Activated CD8-positive, alpha-beta memory T cell treated with anti-CD3 and anti-CD28 coated beads, Interleukin-2, amount 10 ng/mL, durations not matched to agents 7 days and 5 days (primary cell): ENCODE data around the gene CD160. TPM values are rescaled to one million over a fixed set of nuclear protein-coding genes. Genes with fewer than 3 reads are reported as not detected.
"Not testable (repeated sequence)": the region's sequence is repeated elsewhere in the genome, so short reads cannot be mapped to it uniquely, and the experiment has no call there.

Experiments used
- ATAC-seq: fragments of 150-1000 bp; cut with Tn5 transposase; one replicate; pipeline ENCODE4 v1.10.0; 2021; ENCODE audit warnings: moderate library complexity
- CTCF ChIA-PET: fragments of 350-600 bp; sonication (Branson Sonifier 250); formaldehyde crosslinking; loops from one replicate; lab custom pipeline; 2021; ENCODE audit warnings: antibody characterized with exemption; lab: Charles Lee
- DNase-seq: peaks from one replicate; pipeline ENCODE4 v3.0.0-alpha.2; 2020
- H3K27ac Mint-ChIP-seq: one replicate; pipeline ENCODE4 v1.8.0; 2021; ENCODE audit warnings: mild to moderate bottlenecking, mixed read lengths
- H3K27me3 Mint-ChIP-seq: one replicate; pipeline ENCODE4 v1.8.0; 2021; ENCODE audit warnings: mixed read lengths
- H3K36me3 Mint-ChIP-seq: one replicate; pipeline ENCODE4 v1.8.0; 2021; ENCODE audit warnings: mild to moderate bottlenecking, mixed read lengths
- H3K4me1 Mint-ChIP-seq: one replicate; pipeline ENCODE4 v1.8.0; 2021; ENCODE audit warnings: mixed read lengths
- H3K4me3 Mint-ChIP-seq: one replicate; pipeline ENCODE4 v1.8.0; 2021; ENCODE audit warnings: mild to moderate bottlenecking, moderate library complexity, mixed read lengths
- H3K9me3 Mint-ChIP-seq: one replicate; pipeline ENCODE4 v1.8.0; 2022; ENCODE audit warnings: low read depth, mixed read lengths
- total RNA-seq, 2 experiments: library from RNA; stranded (reverse); gene quantifications; one replicate each; pipeline ENCODE4 v1.2.3, GENCODE V29; 2021

The CD160 gene
- total RNA-seq, 2 experiments from 2014 or later = 3.9 to 5.4 TPM

GRCh38 chr1:145717833-145718232 lies 1.5 kb upstream of the CD160 start:
- Mint-ChIP-seq H3K27ac (peak overlapping the region; percentile 47), H3K4me3 (no peak overlapping the region), H3K9me3 (no peaks in the 10 kb centered on the region), H3K4me1 (peaks cover 57% of the 10 kb centered on the region), H3K27me3 (peaks cover 10% of the 10 kb centered on the region), H3K36me3 (no peaks in the 10 kb centered on the region)
- CTCF ChIA-PET = interaction anchor here (1.4 to 1.5 kb wide), 2 partner anchors 15 to 29 kb away, joined by 5 read pairs; no protein-coding TSS in a partner anchor
- ATAC-seq (no peak), DNase-seq (no peak)

GRCh38 chr1:145718465-145718864 lies 834 bp upstream of the CD160 start:
- CTCF ChIA-PET = interaction anchor here (0.7 to 1.5 kb wide), 2 partner anchors 30 to 289 kb away, joined by 3 to 5 read pairs; no protein-coding TSS in a partner anchor
- not testable (repeated sequence) for H3K36me3 Mint-ChIP-seq, H3K9me3 Mint-ChIP-seq, DNase-seq, ATAC-seq, H3K27ac Mint-ChIP-seq, H3K4me3 Mint-ChIP-seq
- Mint-ChIP-seq H3K27me3 (peaks cover 11% of the 10 kb centered on the region), H3K4me1 (peaks cover 57% of the 10 kb centered on the region)

- Mint-ChIP-seq H3K9me3 (no peaks in the 10 kb centered on the region), H3K4me1 (peaks cover 55% of the 10 kb centered on the region), H3K4me3 (peak overlapping the region; percentile 70), H3K27ac (peak overlapping the region; percentile 81), H3K36me3 (no peaks in the 10 kb centered on the region), H3K27me3 (peaks cover 11% of the 10 kb centered on the region)
- peak; percentile 3 for ATAC-seq
- CTCF ChIA-PET = interaction anchor here (0.6 to 2.9 kb wide), 15 partner anchors 9 to 127 kb away, joined by 3 to 15 read pairs (median 4); no protein-coding TSS in a partner anchor
- no peak for DNase-seq
Observed at GRCh38 chr1:145720556-145720877, 1.2 kb downstream of the CD160 start.

- H3K27ac Mint-ChIP-seq = peak overlapping the region; percentile 81
Observed at GRCh38 chr1:145720878-145721671, 1.8 kb downstream of the CD160 start.

GRCh38 chr1:145726193-145726592 lies 6.9 kb downstream of the CD160 start:
- peaks cover 14% of the 10 kb centered on the region for H3K4me1 Mint-ChIP-seq
- H3K4me3 Mint-ChIP-seq, H3K9me3 Mint-ChIP-seq, H3K27ac Mint-ChIP-seq, H3K36me3 Mint-ChIP-seq, CTCF ChIA-PET, ATAC-seq, DNase-seq: not testable (repeated sequence)
- H3K27me3 Mint-ChIP-seq = peaks cover 11% of the 10 kb centered on the region

More at GRCh38 chr1:145720878-145721671, 1.8 kb downstream of the CD160 start:
- Mint-ChIP-seq H3K4me3 (peak overlapping the region; percentile 70), H3K4me1 (peaks cover 54% of the 10 kb centered on the region), H3K9me3 (no peaks in the 10 kb centered on the region), H3K27me3 (peaks cover 11% of the 10 kb centered on the region), H3K36me3 (peaks cover 3% of the 10 kb centered on the region)
- CTCF ChIA-PET = interaction anchor here (0.6 to 2.9 kb wide), 25 partner anchors 9 to 128 kb away, joined by 3 to 15 read pairs (median 4); partner anchors contain the start of gene NUDT17
- peak; percentile 88 for ATAC-seq
- peak; percentile 82 for DNase-seq

- CTCF ChIA-PET = interaction anchor here (1.4 kb wide), 1 partner anchor 10 kb away, joined by 3 read pairs; the partner anchor contains the start of gene CD160
- peaks cover 3% of the 10 kb centered on the region for H3K36me3 Mint-ChIP-seq
- H3K4me3 Mint-ChIP-seq = no peak overlapping the region
- no peaks in the 10 kb centered on the region for H3K27me3 Mint-ChIP-seq
- H3K9me3 Mint-ChIP-seq = no peaks in the 10 kb centered on the region
- ATAC-seq = no peak
- no peak overlapping the region for H3K27ac Mint-ChIP-seq
- H3K4me1 Mint-ChIP-seq = peaks cover 4% of the 10 kb centered on the region
- DNase-seq = no peak
Observed at GRCh38 chr1:145729196-145729595, 9.9 kb downstream of the CD160 start.

- Mint-ChIP-seq H3K4me1 (peaks cover 4% of the 10 kb centered on the region), H3K27ac (no peak overlapping the region), H3K36me3 (peaks cover 3% of the 10 kb centered on the region), H3K4me3 (no peak overlapping the region), H3K27me3 (no peaks in the 10 kb centered on the region), H3K9me3 (no peaks in the 10 kb centered on the region)
- CTCF ChIA-PET = interaction anchor here (1.4 kb wide), 1 partner anchor 10 kb away, joined by 3 read pairs; the partner anchor contains the start of gene CD160
- ATAC-seq (no peak), DNase-seq (no peak)
Observed at GRCh38 chr1:145729666-145730436, 10.6 kb downstream of the CD160 start.

GRCh38 chr1:145730467-145730866 lies 11.2 kb downstream of the CD160 start:
- ATAC-seq (no peak), DNase-seq (no peak)
- H3K4me1 Mint-ChIP-seq = peaks cover 4% of the 10 kb centered on the region
- H3K36me3 Mint-ChIP-seq = peaks cover 3% of the 10 kb centered on the region
- CTCF ChIA-PET = no interaction called here
- no peaks in the 10 kb centered on the region for H3K27me3 Mint-ChIP-seq
- no peak overlapping the region for H3K27ac Mint-ChIP-seq
- no peaks in the 10 kb centered on the region for H3K9me3 Mint-ChIP-seq
- H3K4me3 Mint-ChIP-seq = no peak overlapping the region

GRCh38 chr1:145730900-145731299 lies 11.6 kb downstream of the CD160 start:
- ATAC-seq (no peak), DNase-seq (no peak)
- Mint-ChIP-seq H3K36me3 (peaks cover under 1% of the 10 kb centered on the region), H3K9me3 (no peaks in the 10 kb centered on the region), H3K27ac (no peak overlapping the region), H3K27me3 (no peaks in the 10 kb centered on the region), H3K4me3 (no peak overlapping the region), H3K4me1 (peaks cover 4% of the 10 kb centered on the region)
- CTCF ChIA-PET = no interaction called here

- DNase-seq (no peak), ATAC-seq (no peak)
- peaks cover 4% of the 10 kb centered on the region for H3K36me3 Mint-ChIP-seq
- no peak overlapping the region for H3K4me3 Mint-ChIP-seq
- H3K9me3 Mint-ChIP-seq = no peaks in the 10 kb centered on the region
- no peak overlapping the region for H3K27ac Mint-ChIP-seq
- CTCF ChIA-PET = no interaction called here
- H3K27me3 Mint-ChIP-seq = no peaks in the 10 kb centered on the region
- H3K4me1 Mint-ChIP-seq = no peaks in the 10 kb centered on the region
Observed at GRCh38 chr1:145736191-145736590, 16.9 kb downstream of the CD160 start.

GRCh38 chr1:145740269-145740668 lies 21.0 kb downstream of the CD160 start:
- peaks cover 31% of the 10 kb centered on the region for H3K36me3 Mint-ChIP-seq
- no peak overlapping the region for H3K4me3 Mint-ChIP-seq
- CTCF ChIA-PET = no interaction called here
- ATAC-seq (no peak), DNase-seq (no peak)
- no peaks in the 10 kb centered on the region for H3K4me1 Mint-ChIP-seq
- H3K27me3 Mint-ChIP-seq = no peaks in the 10 kb centered on the region
- no peaks in the 10 kb centered on the region for H3K9me3 Mint-ChIP-seq
- H3K27ac Mint-ChIP-seq = no peak overlapping the region

GRCh38 chr1:145747398-145748247 lies 28.3 kb downstream of the CD160 start:
- no peaks in the 10 kb centered on the region for H3K27me3 Mint-ChIP-seq
- no peak for DNase-seq
- CTCF ChIA-PET = interaction anchor here (0.9 kb wide), 1 partner anchor 98 kb away, joined by 4 read pairs; the partner anchor contains the start of gene NUDT17
- H3K4me3 Mint-ChIP-seq = no peak overlapping the region
- no peaks in the 10 kb centered on the region for H3K4me1 Mint-ChIP-seq
- H3K9me3 Mint-ChIP-seq = no peaks in the 10 kb centered on the region
- no peak overlapping the region for H3K27ac Mint-ChIP-seq
- peaks cover 40% of the 10 kb centered on the region for H3K36me3 Mint-ChIP-seq
- ATAC-seq = no peak

- peaks cover 25% of the 10 kb centered on the region for H3K36me3 Mint-ChIP-seq
- no peaks in the 10 kb centered on the region for H3K27me3 Mint-ChIP-seq
- no peaks in the 10 kb centered on the region for H3K9me3 Mint-ChIP-seq
- ATAC-seq (no peak), DNase-seq (no peak)
- H3K4me1 Mint-ChIP-seq = no peaks in the 10 kb centered on the region
- CTCF ChIA-PET = no interaction called here
- no peak overlapping the region for H3K27ac Mint-ChIP-seq
- no peak overlapping the region for H3K4me3 Mint-ChIP-seq
Observed at GRCh38 chr1:145750426-145750825, 31.1 kb downstream of the CD160 start.
